WTC11 (cell line): Measurements from ENCODE around the gene MANF.
"Not testable (repeated sequence)": the region's sequence is repeated elsewhere in the genome, so short reads cannot be mapped to it uniquely, and the experiment has no call there.

Experiments used
- ARID4B ChIP-seq: sonication (generic); formaldehyde crosslinking; IDR thresholded peaks from 2 replicates; pipeline ENCODE4 v1.8.0; 2023; ENCODE audit warnings: missing genetic modification reagents, mild to moderate bottlenecking, borderline replicate concordance
- ATF2 ChIP-seq: sonication (generic); formaldehyde crosslinking; IDR thresholded peaks from 2 replicates; pipeline ENCODE4 v1.8.1; 2022; ENCODE audit warnings: low read depth, missing genetic modification reagents, borderline replicate concordance
- CTCF ChIP-seq: fragments of 200-600 bp; IDR thresholded peaks from 2 replicates; pipeline ENCODE4 v1.8.0; 2022; ENCODE audit warnings: antibody characterized with exemption
- ELF4 ChIP-seq: sonication (generic); formaldehyde crosslinking; IDR thresholded peaks from 2 replicates; pipeline ENCODE4 v1.8.1; 2022; ENCODE audit warnings: low read depth, mild to moderate bottlenecking, moderate library complexity, missing genetic modification reagents
- HMGA2 ChIP-seq: fragments of 250-450 bp; sonication (Bioruptor Pico); IDR thresholded peaks from 2 replicates; pipeline ENCODE4 v1.4.0; 2021; ENCODE audit warnings: mild to moderate bottlenecking, moderate library complexity
- MAX ChIP-seq: sonication (generic); formaldehyde crosslinking; IDR thresholded peaks from 2 replicates; pipeline ENCODE4 v1.8.0; 2022; ENCODE audit warnings: mild to moderate bottlenecking, missing genetic modification reagents
- NFE2L1 ChIP-seq: sonication (generic); formaldehyde crosslinking; IDR thresholded peaks from 2 replicates; pipeline ENCODE4 v1.8.1; 2023; ENCODE audit warnings: missing genetic modification reagents
- TP53 ChIP-seq: sonication (generic); formaldehyde crosslinking; IDR thresholded peaks from 2 replicates; pipeline ENCODE4 v1.8.1; 2023; ENCODE audit warnings: mild to moderate bottlenecking, missing genetic modification reagents
- USF2 ChIP-seq: sonication (generic); formaldehyde crosslinking; IDR thresholded peaks from 2 replicates; pipeline ENCODE4 v1.8.1; 2023; ENCODE audit warnings: mild to moderate bottlenecking, missing genetic modification reagents, moderate library complexity

GRCh38 chr3:51368276-51368675, 16.8 kb upstream of the MANF start:
- not testable (repeated sequence) for TF ChIP-seq CTCF; ARID4B; MAX (CRISPR knock-in tag); HMGA2 (CRISPR knock-in tag); NFE2L1; USF2; TP53 (CRISPR knock-in tag); ATF2 (CRISPR knock-in tag); ELF4 (CRISPR knock-in tag)
